Skeletal muscle satellite cell (primary cell): ENCODE data around the gene SULT2B1.
A peak's percentile ranks its signal among the peaks of the same experiment; 100 is the strongest.
"Not testable (repeated sequence)": the region's sequence is repeated elsewhere in the genome, so short reads cannot be mapped to it uniquely, and the experiment has no call there.

Source experiments
- H3K27me3 ChIP-seq: 2 replicates; pipeline ENCODE4 v1.7.0; 2013; ENCODE audit warnings: low read length; ENCODE audit not compliant: control insufficient read depth, insufficient read depth
- H3K36me3 ChIP-seq: 2 replicates; pipeline ENCODE4 v1.7.0; 2013; ENCODE audit warnings: mild to moderate bottlenecking, control low read depth, low read length; ENCODE audit not compliant: insufficient read depth
- H3K4me1 ChIP-seq: 2 replicates; pipeline ENCODE4 v1.7.0; 2013; ENCODE audit warnings: low read length; ENCODE audit not compliant: control insufficient read depth, insufficient read depth
- H3K4me2 ChIP-seq: 2 replicates; pipeline ENCODE4 v1.7.0; 2013; ENCODE audit warnings: mild to moderate bottlenecking, low read length
- H3K4me3 ChIP-seq: 2 replicates; pipeline ENCODE4 v1.7.0; 2013; ENCODE audit warnings: low read length
- H3K9ac ChIP-seq: 2 replicates; pipeline ENCODE4 v1.7.0; 2013; ENCODE audit warnings: mild to moderate bottlenecking, low read depth, low read length, moderate library complexity
- H3K9me3 ChIP-seq: replicated peaks from 2 replicates; pipeline ENCODE4 v1.7.0; 2013; ENCODE audit warnings: mild to moderate bottlenecking, control low read depth, low read length

The SULT2B1 gene

DNA sequence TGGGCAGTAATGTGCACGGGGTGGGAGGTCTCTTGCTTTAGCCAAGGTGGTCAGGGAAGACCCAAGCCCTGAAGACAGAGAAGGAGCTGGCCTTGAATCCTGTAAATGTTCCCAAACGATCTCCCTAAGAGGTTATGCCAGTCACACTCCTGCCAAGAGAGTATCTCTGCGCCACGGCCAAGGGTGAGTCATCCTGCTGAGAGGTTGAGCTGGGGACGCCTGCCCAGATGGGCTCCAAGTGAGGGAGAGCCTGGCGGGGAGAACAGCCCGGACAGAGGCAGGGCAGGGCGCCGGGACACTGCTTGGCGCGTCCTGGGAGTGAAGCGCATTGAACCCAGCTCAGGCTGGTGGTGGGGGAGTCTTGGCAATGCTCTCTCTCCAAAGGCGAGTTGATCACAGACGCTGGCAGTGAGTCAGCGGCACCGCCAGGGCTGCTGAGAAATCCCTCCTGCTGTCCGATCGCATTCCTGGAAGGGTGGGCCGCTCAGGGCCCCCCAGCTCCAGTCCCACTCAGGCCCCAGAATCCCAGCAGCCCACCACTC, 16.4 kb downstream of the SULT2B1 start:
- Histone ChIP-seq H3K36me3 (no peaks in the 10 kb centered on the region), H3K27me3 (no peaks in the 10 kb centered on the region), H3K9me3 (no peaks in the 10 kb centered on the region), H3K4me2 (peak overlapping the region; percentile 73), H3K9ac (peak overlapping the region; percentile 7), H3K4me1 (peaks cover 17% of the 10 kb centered on the region), H3K4me3 (peak overlapping the region; percentile 20)

DNA sequence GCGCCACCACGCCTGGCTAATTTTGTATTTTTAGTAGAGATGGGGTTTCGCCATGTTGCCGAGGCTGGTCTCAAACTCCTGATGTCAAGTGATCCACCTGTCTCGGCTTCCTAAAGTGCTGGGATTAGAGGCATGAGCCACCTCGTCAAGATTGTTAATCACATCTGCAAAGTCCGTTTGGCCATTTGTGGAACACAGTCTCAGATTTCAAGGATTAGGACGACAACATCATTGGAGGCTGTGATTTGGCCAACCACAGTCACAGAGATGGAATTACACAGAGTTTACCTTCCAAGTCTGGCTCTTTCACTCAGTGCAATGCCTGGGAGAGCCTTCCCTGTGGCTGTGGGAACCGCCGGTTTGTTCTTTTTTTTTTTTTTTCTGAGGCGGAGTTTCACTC, 17.8 kb downstream of the SULT2B1 start:
- Histone ChIP-seq H3K9me3 (no peaks in the 10 kb centered on the region), H3K4me2 (no peak overlapping the region), H3K4me1 (peaks cover 14% of the 10 kb centered on the region), H3K4me3 (no peak overlapping the region), H3K9ac (no peak overlapping the region), H3K36me3 (no peaks in the 10 kb centered on the region), H3K27me3 (no peaks in the 10 kb centered on the region)

DNA sequence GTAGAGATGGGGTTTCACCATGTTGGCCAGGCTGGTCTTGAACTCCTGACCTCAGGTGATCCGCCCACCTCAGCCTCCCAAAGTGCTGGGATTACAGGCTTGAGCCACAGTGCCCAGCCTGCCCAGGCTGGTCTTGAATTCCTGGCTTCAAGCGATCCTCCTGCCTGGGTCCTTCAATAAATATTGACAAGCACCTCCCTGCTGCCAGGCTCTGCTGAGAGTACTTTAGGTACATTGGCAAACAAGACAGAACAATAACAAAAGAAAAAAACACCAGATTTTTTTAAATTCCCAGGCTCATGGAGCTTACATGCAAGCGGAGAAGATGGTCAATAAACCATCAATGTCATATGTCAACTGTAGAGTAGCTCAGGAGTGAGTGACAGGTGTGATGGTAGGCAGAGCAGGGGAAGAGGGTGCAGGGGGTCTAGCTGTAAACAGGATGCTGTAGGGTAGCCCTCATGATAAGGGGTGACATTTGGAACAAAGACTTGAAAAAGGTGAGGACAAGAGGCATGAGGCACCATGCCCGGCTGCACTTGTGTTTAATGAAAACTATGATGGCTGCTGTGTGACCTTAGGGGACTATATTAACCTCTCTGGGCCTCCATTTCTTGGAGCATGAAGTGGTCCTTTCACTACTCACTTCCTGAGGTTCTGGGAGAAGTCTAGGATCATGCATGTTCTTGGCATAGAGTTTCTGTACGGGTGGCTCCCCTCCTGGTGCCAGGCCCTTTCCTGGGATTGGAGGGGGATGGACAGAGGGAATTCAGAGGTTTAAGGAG, 19.6 kb downstream of the SULT2B1 start:
- no peaks in the 10 kb centered on the region for H3K9me3 ChIP-seq
- H3K36me3 ChIP-seq: no peaks in the 10 kb centered on the region
- H3K9ac ChIP-seq: no peak overlapping the region
- peaks cover 14% of the 10 kb centered on the region for H3K4me1 ChIP-seq
- H3K4me2 ChIP-seq: no peak overlapping the region
- no peak overlapping the region for H3K4me3 ChIP-seq
- no peaks in the 10 kb centered on the region for H3K27me3 ChIP-seq

DNA sequence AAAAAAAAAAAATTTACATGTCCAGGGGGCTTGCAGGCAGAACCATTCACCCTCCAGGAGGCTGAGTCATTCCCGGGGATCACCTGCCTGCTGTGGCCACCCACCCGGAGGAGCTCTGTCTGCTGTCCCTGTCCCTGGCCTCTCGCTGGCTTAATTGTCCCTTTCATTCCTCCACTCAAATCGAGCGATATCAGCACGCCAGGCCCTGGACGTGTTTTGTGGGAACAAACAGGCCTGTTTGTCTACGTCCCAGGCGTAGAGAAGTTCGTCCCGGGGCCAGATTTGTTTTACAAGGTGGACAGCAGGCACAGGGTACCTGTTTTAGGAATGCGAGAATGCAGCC, 21.2 kb downstream of the SULT2B1 start:
- no peak overlapping the region for H3K4me3 ChIP-seq
- no peak overlapping the region for H3K9ac ChIP-seq
- no peak overlapping the region for H3K4me2 ChIP-seq
- no peaks in the 10 kb centered on the region for H3K9me3 ChIP-seq
- peaks cover 8% of the 10 kb centered on the region for H3K4me1 ChIP-seq
- no peaks in the 10 kb centered on the region for H3K27me3 ChIP-seq
- H3K36me3 ChIP-seq: no peaks in the 10 kb centered on the region

DNA sequence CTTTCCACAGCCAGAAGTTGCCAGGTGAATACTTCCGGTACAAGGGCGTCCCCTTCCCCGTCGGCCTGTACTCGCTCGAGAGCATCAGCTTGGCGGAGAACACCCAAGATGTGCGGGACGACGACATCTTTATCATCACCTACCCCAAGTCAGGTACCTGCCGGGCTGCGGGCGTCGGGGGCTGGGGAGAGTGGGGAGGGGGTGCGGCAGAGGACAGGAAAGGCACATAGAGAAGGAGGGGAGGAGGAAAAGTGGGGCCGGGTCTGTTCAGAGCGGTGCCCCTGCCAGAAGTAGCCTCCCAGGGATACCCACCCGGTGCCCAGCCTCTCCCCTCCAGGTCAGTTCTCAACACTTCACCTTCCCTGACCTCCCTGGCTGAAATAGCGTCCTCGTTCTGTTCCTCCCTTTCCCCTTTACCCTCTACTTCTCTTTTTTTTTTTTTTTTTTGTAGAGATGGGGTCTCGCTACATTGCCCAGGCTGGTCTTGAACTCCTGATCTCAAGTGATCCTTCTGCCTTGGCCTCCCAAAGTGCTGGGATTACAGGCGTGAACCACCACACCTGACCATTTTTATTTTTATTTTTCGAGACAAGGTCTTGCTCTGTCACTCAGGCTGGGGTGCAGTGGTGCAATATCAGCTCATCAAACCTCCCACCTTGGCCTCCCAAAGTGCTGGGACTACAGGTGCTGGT, 24.1 kb downstream of the SULT2B1 start:
- Histone ChIP-seq H3K36me3 (no peaks in the 10 kb centered on the region), H3K4me3 (no peak overlapping the region), H3K9ac (no peak overlapping the region), H3K9me3 (no peaks in the 10 kb centered on the region), H3K4me1 (no peaks in the 10 kb centered on the region), H3K27me3 (no peaks in the 10 kb centered on the region), H3K4me2 (no peak overlapping the region)

DNA sequence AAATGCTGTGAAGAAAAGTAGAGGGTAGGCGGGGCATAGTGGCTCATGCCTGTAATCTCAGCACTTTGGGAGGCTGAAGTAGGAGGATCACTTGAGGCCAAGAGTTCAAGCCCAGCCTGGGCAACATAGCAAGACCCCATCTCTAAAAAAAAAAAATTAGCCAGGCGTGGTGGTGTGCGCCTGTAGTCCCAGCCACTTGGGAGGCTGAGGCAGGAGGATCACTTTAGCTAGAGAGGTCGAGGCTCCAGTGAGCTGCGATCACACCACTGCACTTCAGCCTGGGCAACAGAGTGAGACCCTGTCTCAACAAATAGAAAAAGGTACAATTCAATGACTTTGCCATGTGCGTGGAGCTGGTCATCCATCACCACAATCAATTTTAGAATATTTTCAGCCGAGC, 25.9 kb downstream of the SULT2B1 start:
- H3K9ac ChIP-seq, H3K4me2 ChIP-seq, H3K9me3 ChIP-seq, H3K27me3 ChIP-seq, H3K4me1 ChIP-seq, H3K36me3 ChIP-seq, H3K4me3 ChIP-seq: not testable (repeated sequence)

DNA sequence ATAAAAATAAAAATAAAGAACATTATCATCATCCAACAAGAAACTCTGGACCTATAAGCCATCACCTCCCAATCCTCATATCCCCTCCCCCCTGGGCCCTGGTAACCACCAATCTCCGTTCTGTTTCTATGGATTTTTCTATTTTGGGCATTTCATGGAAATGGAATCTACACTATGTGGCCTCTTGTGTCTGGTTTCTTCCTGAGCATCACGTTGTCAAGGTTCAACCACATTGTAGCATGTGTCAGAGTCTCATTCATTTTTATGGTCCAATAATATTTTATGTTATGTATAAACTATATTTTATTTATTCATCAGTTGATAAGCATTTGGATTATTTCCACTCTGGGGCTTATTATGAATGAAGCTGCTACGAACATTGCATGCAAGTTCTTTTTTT, 26.9 kb downstream of the SULT2B1 start:
- H3K36me3 ChIP-seq: no peaks in the 10 kb centered on the region
- H3K9ac ChIP-seq: no peak overlapping the region
- no peak overlapping the region for H3K4me2 ChIP-seq
- H3K9me3 ChIP-seq: no peaks in the 10 kb centered on the region
- H3K27me3 ChIP-seq: no peaks in the 10 kb centered on the region
- H3K4me1 ChIP-seq: peaks cover under 1% of the 10 kb centered on the region
- no peak overlapping the region for H3K4me3 ChIP-seq

DNA sequence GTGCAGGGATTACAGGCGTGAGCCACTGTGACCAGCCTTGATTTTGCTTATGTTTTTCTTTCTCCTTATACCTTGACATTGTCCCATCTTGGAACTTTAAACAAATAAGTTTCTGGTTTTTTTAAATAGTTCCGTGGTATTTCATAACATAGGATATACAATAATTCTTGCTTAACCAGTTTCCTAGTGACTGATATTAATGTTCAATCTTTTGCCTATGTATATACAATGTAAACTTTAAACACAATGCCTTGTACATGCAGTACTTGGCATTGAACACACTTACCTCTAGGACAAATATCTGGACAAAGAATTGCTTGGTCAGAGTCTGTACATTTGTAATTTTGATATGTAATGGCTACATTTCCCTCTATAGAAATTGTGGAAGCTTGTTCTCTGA, 30.2 kb downstream of the SULT2B1 start:
- H3K9me3 ChIP-seq: no peaks in the 10 kb centered on the region
- H3K4me3 ChIP-seq: no peak overlapping the region
- H3K36me3 ChIP-seq: no peaks in the 10 kb centered on the region
- no peak overlapping the region for H3K4me2 ChIP-seq
- no peak overlapping the region for H3K9ac ChIP-seq
- no peaks in the 10 kb centered on the region for H3K27me3 ChIP-seq
- H3K4me1 ChIP-seq: peaks cover 3% of the 10 kb centered on the region

DNA sequence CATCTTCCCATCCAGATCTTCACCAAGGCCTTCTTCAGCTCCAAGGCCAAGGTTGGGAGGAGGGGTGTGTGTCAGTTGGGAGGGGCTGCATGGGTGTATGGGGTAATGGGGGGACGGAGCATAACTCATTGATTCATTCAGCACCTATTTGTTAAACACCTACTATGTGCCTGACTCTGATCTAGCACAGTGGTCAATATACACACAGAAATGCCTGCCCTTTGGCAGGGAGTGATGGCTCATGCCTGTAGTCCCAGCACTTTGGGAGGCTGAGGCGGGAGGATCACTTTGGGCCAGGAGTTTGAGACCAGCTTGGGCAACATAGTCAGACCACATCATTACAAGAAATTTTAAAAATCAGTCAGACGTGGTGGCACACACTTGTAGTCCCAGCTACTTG, 35.4 kb downstream of the SULT2B1 start:
- Histone ChIP-seq H3K9me3 (no peaks in the 10 kb centered on the region), H3K4me2 (no peak overlapping the region), H3K27me3 (no peaks in the 10 kb centered on the region), H3K36me3 (no peaks in the 10 kb centered on the region), H3K9ac (no peak overlapping the region), H3K4me1 (peaks cover 7% of the 10 kb centered on the region), H3K4me3 (no peak overlapping the region)

DNA sequence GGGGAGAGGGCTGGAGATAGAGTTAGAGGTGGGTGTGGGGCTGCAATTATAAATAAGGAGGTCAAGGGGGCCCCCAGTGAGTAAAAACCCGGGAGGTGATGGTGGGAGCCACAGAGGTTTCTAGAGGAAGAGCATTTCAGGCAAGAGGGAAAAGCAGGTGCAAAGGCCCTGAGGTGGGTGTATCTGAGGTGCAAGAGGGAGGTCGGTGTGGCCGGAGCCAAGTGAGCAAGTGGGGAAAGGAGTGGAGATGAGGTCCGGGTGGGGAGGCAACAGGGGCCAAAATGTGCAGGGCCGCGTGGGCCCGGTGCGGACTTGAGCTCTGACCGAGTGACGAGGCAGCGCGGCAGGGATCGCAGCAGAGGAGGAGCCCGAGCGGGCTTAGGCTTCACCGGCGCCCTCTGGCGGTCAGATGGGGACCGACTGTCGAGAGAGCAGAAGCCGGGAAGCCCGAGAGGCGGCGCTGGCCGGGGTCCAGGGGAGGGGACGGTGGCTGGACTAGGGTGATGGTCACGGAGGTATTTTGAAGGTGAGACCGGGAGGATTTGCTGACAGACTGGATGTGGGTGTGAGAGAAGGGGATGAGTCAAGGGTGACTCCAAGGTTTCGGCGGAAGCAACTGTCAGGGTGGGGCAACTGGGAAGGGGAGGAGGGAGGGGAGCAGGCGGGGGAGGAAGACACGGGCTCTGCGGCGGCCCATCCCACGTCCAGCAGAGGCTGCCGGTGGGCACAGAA, 36.9 kb downstream of the SULT2B1 start:
- Histone ChIP-seq H3K4me2 (peak overlapping the region; percentile 73), H3K4me3 (peak overlapping the region; percentile 51), H3K27me3 (no peaks in the 10 kb centered on the region), H3K4me1 (peaks cover 7% of the 10 kb centered on the region), H3K36me3 (no peaks in the 10 kb centered on the region), H3K9ac (peak overlapping the region; percentile 3), H3K9me3 (no peaks in the 10 kb centered on the region)

DNA sequence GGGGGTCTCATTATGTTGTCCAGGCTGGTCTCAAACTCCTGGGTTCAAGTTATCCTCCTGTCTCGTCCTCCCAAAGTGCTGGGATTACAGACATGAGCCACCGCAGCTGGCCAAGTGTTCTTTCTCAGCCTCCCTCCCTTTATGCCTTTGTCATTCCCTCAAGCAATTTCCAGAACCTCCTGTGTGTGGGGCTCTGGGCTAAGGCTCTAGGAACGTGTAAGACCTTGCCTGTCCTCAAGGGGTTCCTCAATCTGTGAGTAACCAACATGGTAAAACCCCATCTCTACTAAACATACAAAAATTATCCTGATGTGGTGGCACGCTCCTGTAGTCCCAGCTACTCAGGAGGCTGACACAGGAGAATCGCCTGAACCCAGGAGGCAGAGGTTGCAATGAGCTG, 39.0 kb downstream of the SULT2B1 start:
- H3K4me1 ChIP-seq: peaks cover 4% of the 10 kb centered on the region
- H3K4me2 ChIP-seq: no peak overlapping the region
- no peaks in the 10 kb centered on the region for H3K36me3 ChIP-seq
- H3K4me3 ChIP-seq: no peak overlapping the region
- no peak overlapping the region for H3K9ac ChIP-seq
- H3K27me3 ChIP-seq: no peaks in the 10 kb centered on the region
- H3K9me3 ChIP-seq: no peaks in the 10 kb centered on the region
